Neural progenitor cell (in vitro differentiated cells): Measurements from ENCODE around the gene KRTAP19-6. TPM values are rescaled to one million over a fixed set of nuclear protein-coding genes. Genes with fewer than 3 reads are reported as not detected.
A peak's percentile ranks its signal among the peaks of the same experiment; 100 is the strongest.
"Not testable (repeated sequence)": the region's sequence is repeated elsewhere in the genome, so short reads cannot be mapped to it uniquely, and the experiment has no call there.

Experiments
- DNase-seq: peaks from one replicate; pipeline ENCODE4 v3.0.0-alpha.2; 2016; ENCODE audit warnings: low spot score
- H2AFZ ChIP-seq: fragments of 200-600 bp; sonication (generic); replicated peaks from 2 replicates; pipeline ENCODE4 v1.6.1; 2016; ENCODE audit warnings: antibody characterized with exemption
- H3F3A ChIP-seq: fragments of 200-600 bp; sonication (generic); 2 replicates; pipeline ENCODE4 v1.6.1; 2016; ENCODE audit warnings: antibody characterized with exemption, low read depth
- H3K27ac ChIP-seq: fragments of 200-600 bp; sonication (generic); 2 replicates; pipeline ENCODE4 v1.5.1; 2016; ENCODE audit warnings: mild to moderate bottlenecking
- H3K27me3 ChIP-seq: fragments of 200-600 bp; sonication (generic); 2 replicates; pipeline ENCODE4 v1.6.1; 2016; ENCODE audit warnings: mild to moderate bottlenecking, moderate library complexity
- H3K36me3 ChIP-seq: fragments of 200-600 bp; sonication (generic); 2 replicates; pipeline ENCODE4 v1.5.1; 2016
- H3K4me1 ChIP-seq: fragments of 200-600 bp; sonication (generic); 2 replicates; pipeline ENCODE4 v1.6.1; 2016; ENCODE audit warnings: mixed run types
- H3K4me2 ChIP-seq: fragments of 200-600 bp; sonication (generic); 2 replicates; pipeline ENCODE4 v1.6.1; 2016
- H3K4me3 ChIP-seq: fragments of 200-600 bp; sonication (generic); 2 replicates; pipeline ENCODE4 v1.5.1; 2016
- H3K79me2 ChIP-seq: fragments of 200-600 bp; sonication (generic); 2 replicates; pipeline ENCODE4 v1.6.1; 2016; ENCODE audit warnings: low read depth
- H3K9ac ChIP-seq: fragments of 200-600 bp; sonication (generic); 2 replicates; pipeline ENCODE4 v1.6.1; 2016
- H3K9me3 ChIP-seq: fragments of 200-600 bp; sonication (generic); 2 replicates; pipeline ENCODE4 v1.5.1; 2016; ENCODE audit warnings: low read depth
- H4K20me1 ChIP-seq: fragments of 200-600 bp; sonication (generic); 2 replicates; pipeline ENCODE4 v1.6.1; 2016; ENCODE audit warnings: low read depth
- H3K27ac Mint-ChIP-seq: 3 replicates; pipeline ENCODE4 v1.8.0; 2021; ENCODE audit warnings: mixed read lengths
- H3K27me3 Mint-ChIP-seq: 2 replicates; pipeline ENCODE4 v1.8.0; 2022; ENCODE audit warnings: low read depth, mild to moderate bottlenecking, inconsistent platforms, moderate library complexity, mixed read lengths; ENCODE audit not compliant: insufficient read depth
- H3K36me3 Mint-ChIP-seq: 3 replicates; pipeline ENCODE4 v1.8.0; 2021; ENCODE audit warnings: mixed read lengths
- H3K4me1 Mint-ChIP-seq: 3 replicates; pipeline ENCODE4 v1.8.0; 2021; ENCODE audit warnings: mixed read lengths
- H3K4me3 Mint-ChIP-seq: 3 replicates; pipeline ENCODE4 v1.8.0; 2021; ENCODE audit warnings: mild to moderate bottlenecking, moderate library complexity, mixed read lengths
- H3K9me3 Mint-ChIP-seq: 3 replicates; pipeline ENCODE4 v1.8.0; 2020; ENCODE audit warnings: mixed read lengths
- EZH2 ChIP-seq: fragments of 200-600 bp; sonication (generic); IDR thresholded peaks from 2 replicates; pipeline ENCODE4 v1.6.1; 2017; ENCODE audit warnings: antibody characterized with exemption, mild to moderate bottlenecking, moderate library complexity
- EZH2phosphoT487 ChIP-seq: fragments of 200-600 bp; sonication (generic); IDR thresholded peaks from 2 replicates; pipeline ENCODE4 v1.6.1; 2017; ENCODE audit warnings: antibody characterized with exemption
- total RNA-seq: library from RNA; depleted of rRNA; stranded (reverse); fragments of >200 nt; gene quantifications from 2 replicates; pipeline ENCODE4 v1.2.3, GENCODE V29; 2015; ENCODE audit warnings: low replicate concordance
- TF ChIP-seq, protein P1 (sequence below): fragments of 200-600 bp; sonication (generic); IDR thresholded peaks from 2 replicates; pipeline ENCODE4 v1.5.1; 2017; ENCODE audit warnings: antibody characterized with exemption, mild to moderate bottlenecking

The KRTAP19-6 gene
- total RNA-seq, 1 donor from 2014 or later, result not detected

DNA sequence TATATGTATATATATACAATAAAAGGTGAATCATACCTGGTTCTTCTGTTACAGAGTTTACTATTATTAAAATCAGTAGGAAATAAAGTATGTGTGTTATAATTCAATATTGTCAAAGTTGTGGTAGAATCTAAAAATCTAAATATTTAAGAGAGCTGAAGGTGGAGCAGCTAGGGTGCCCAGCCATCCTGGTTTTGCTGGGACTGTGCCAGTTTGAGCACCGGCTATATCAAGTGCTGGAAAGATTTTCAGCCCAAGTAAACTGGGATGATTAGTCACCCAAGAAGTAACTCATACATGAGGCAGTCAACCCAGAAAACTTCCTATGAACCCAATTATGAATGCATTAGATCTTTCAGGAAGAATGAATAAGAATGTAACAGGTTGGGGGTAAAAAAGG is 22.8 kb downstream of the KRTAP19-6 start:
- TF ChIP-seq, protein P1, sequence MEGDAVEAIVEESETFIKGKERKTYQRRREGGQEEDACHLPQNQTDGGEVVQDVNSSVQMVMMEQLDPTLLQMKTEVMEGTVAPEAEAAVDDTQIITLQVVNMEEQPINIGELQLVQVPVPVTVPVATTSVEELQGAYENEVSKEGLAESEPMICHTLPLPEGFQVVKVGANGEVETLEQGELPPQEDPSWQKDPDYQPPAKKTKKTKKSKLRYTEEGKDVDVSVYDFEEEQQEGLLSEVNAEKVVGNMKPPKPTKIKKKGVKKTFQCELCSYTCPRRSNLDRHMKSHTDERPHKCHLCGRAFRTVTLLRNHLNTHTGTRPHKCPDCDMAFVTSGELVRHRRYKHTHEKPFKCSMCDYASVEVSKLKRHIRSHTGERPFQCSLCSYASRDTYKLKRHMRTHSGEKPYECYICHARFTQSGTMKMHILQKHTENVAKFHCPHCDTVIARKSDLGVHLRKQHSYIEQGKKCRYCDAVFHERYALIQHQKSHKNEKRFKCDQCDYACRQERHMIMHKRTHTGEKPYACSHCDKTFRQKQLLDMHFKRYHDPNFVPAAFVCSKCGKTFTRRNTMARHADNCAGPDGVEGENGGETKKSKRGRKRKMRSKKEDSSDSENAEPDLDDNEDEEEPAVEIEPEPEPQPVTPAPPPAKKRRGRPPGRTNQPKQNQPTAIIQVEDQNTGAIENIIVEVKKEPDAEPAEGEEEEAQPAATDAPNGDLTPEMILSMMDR, result no peak
- no peak for TF ChIP-seq EZH2phosphoT487
- TF ChIP-seq EZH2, result no peak
- H3K36me3 Mint-ChIP-seq, result no peaks in the 10 kb centered on the region
- no peak for DNase-seq
- no peak overlapping the region for H3K4me3 Mint-ChIP-seq
- Histone ChIP-seq H3K27ac (no peak overlapping the region), H3K9ac (no peak overlapping the region), H3F3A (no peaks in the 10 kb centered on the region), H3K9me3 (peaks cover 4% of the 10 kb centered on the region), H3K79me2 (no peaks in the 10 kb centered on the region), H4K20me1 (no peaks in the 10 kb centered on the region), H2AFZ (no peak overlapping the region), H3K4me1 (no peaks in the 10 kb centered on the region), H3K36me3 (no peaks in the 10 kb centered on the region), H3K4me2 (no peak overlapping the region), H3K27me3 (no peaks in the 10 kb centered on the region), H3K4me3 (no peak overlapping the region)
- no peaks in the 10 kb centered on the region for H3K4me1 Mint-ChIP-seq
- H3K27me3 Mint-ChIP-seq, result no peaks in the 10 kb centered on the region
- H3K9me3 Mint-ChIP-seq, result no peaks in the 10 kb centered on the region
- no peak overlapping the region for H3K27ac Mint-ChIP-seq

GRCh38 chr21:30515681-30516080 is 26.0 kb downstream of the KRTAP19-6 start:
- no peaks in the 10 kb centered on the region for H3F3A ChIP-seq
- no peaks in the 10 kb centered on the region for H3K27me3 Mint-ChIP-seq
- H3K4me2 ChIP-seq, result no peak overlapping the region
- H3K4me3 ChIP-seq, result no peak overlapping the region
- H3K4me1 ChIP-seq, result no peaks in the 10 kb centered on the region
- H3K79me2 ChIP-seq, result no peaks in the 10 kb centered on the region
- H4K20me1 ChIP-seq, result no peaks in the 10 kb centered on the region
- H3K9me3 ChIP-seq, result peaks cover 4% of the 10 kb centered on the region
- no peaks in the 10 kb centered on the region for H3K9me3 Mint-ChIP-seq
- no peak overlapping the region for H2AFZ ChIP-seq
- H3K27ac ChIP-seq, result no peak overlapping the region
- H3K36me3 Mint-ChIP-seq, result no peaks in the 10 kb centered on the region
- no peak for DNase-seq
- no peaks in the 10 kb centered on the region for H3K4me1 Mint-ChIP-seq
- no peak overlapping the region for H3K4me3 Mint-ChIP-seq
- H3K9ac ChIP-seq, result no peak overlapping the region
- H3K36me3 ChIP-seq, result no peaks in the 10 kb centered on the region
- TF ChIP-seq, protein P1, result no peak
- TF ChIP-seq EZH2phosphoT487, result no peak
- no peak for TF ChIP-seq EZH2
- no peaks in the 10 kb centered on the region for H3K27me3 ChIP-seq
- no peak overlapping the region for H3K27ac Mint-ChIP-seq

DNA sequence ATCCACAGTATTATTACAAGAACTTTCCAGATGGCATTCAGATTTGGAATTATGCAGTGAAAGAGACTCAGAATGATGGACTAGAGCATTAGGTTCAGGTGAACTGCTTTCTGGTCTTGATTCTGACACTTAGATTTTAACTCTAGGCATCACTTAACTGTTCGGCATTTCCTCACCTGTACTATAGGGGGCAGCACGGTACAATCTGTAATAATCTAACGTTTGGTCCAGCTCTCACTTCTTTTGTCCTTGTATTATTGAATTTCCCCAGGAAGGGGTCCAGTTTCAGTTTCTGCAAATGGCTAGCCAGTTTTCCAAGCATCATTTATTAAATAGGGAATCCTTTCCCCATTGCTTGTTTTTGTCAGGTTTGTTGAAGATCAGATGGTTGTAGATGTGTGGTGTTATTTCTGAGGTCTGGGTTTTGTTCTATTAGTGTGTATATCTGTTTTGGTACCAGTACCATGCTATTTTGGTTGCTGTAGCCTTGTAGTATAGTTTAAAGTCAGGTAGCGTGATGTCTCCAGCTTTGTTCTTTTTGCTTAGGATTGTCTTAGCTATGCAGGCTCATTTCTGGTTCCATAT is 36.0 kb downstream of the KRTAP19-6 start:
- not testable (repeated sequence) for H3K36me3 Mint-ChIP-seq, H2AFZ ChIP-seq, H3K9me3 Mint-ChIP-seq, H3K27ac Mint-ChIP-seq, H3F3A ChIP-seq, H3K4me1 ChIP-seq, H3K4me3 ChIP-seq, H3K27me3 ChIP-seq, H3K27ac ChIP-seq, H3K4me2 ChIP-seq, H3K9ac ChIP-seq, H3K4me3 Mint-ChIP-seq, H3K27me3 Mint-ChIP-seq, H3K36me3 ChIP-seq, H4K20me1 ChIP-seq, H3K79me2 ChIP-seq, H3K4me1 Mint-ChIP-seq, H3K9me3 ChIP-seq
- TF ChIP-seq, protein P1, result peak; percentile 65
- DNase-seq, result peak; percentile 23
